CD4-positive, alpha-beta T cell treated with Interleukin-21 for 1 hour (primary cell): Measurements from ENCODE around the gene TMC8.

Source experiments
- DNase-seq: peaks from one replicate; pipeline ENCODE4 v3.0.0-alpha.2; 2020

TMC8 gene

GRCh38 chr17:78183916-78184315 is 53.3 kb downstream of the TMC8 start:
- DNase-seq = no peak

DNA sequence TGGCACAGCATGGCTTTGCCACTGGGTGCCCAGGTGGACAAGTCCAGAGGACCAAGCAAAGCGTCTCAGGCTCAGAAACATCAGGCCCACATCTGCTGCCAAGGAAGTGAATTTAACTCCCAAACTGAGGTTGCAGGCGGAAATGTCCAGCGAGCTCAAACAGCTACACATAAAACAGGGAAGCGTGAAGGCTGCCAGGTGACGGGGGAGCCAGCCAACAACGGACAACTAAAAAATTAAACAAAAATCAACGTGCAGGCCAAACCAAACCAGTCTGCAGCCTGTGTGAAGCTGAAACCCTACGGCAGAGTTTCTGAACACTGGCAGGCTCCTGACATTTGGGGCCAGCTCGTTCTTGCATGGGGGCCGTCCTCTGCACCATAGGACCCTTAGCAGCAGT is 53.8 kb downstream of the TMC8 start:
- DNase-seq = no peak

DNA sequence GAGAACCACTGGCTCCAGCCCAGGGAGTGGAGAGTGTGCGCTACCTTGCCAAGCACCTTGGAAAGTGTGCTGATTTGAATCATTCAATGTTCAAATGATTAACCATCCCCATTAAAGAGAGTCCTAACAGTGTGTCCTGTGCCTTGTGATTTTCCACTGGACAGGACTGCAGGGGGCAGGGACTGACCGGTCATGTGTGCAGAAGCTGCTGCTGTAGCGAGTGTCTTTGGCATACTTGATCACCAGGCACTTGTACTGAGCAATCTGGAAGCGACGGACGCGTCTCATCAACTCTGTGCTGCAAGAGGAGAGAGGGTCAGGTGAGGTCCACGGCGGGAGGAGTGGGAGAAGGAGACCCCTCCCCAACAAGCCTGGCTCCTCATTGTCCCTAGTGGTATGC is 54.3 kb downstream of the TMC8 start:
- no peak for DNase-seq

DNA sequence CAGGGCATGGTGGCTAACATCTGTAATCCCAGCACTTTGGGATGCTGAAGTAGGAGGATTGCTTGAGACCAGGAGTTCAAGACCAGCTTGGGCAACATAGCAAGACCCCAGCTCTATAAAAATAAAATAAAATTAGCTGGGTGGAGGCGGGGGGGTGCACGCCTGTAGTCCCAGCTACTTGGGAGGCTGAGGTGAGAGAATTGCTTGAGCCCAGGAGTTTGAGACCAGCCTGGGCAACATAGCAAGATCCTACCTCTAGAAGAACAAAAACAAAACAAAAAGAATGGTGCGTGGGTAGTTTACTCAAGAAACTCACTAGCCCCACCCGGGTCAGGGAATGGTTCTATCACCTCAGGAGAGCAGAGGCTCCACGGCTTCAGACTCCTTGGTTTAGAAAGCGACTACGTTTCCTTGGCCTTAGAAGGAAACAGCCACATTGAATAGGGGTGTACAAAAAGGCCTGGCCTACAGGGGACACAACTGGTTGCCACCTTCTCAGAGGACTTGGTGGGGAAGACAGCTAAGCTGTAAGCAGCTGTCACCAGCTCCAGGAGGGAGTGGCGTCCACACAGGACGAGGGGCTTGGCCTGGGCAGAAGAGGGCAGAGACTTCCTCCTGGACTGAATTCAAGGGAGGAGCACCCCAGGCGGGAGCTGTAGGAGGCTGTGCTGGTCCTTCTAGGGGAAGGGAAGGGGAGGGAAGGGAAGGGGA is 55.6 kb downstream of the TMC8 start:
- DNase-seq = no peak

DNA sequence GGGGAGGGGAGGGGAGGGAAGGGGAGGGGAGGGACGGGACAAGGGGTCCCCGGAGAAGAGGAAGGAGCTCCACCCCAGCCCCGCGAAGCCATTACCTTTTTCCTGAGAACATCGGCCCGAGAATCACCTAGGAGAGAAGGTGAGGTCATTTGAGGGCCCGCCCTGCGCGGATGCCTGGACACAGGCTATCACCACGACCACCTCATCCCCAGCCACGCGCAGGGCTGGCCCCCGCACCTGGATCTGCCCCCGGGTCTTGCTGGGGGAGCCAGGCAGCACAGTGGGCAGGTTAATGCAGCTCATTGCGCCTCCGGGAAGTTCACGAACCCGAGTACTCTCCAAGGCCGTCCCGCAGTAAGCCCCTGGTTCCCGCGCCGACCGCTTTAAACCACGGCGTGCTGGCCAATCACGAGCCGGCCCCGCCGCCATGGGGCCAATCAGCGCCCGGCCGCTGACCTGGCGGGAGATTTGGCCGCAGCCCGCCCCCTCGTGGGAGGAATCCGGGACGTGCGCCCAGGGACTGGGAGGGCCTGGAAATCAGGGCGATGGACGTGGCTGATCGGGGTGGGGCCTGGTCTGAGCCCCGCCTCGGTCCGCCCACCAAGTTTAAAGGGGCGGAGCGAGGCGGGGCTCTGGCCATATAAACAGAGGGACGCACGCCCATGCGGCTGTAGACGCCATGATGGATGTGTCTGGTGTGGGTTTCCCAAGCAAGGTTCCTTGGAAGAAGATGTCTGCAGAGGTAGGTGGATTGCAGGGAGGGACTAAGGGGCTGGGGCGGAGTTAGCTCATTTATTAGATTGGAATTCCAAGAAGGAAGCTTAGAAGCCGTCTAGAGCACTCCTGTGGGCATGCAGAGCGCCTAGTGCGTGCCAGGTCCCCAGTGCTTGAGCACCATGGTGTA is 56.4 kb downstream of the TMC8 start, which contains the start of the genes AFMID and TK1:
Gene AFMID (plus strand): TSS at position 671 of the 904 bp plus-strand sequence. CDS start 9 bp downstream, at position 680.
Gene TK1 (minus strand): TSS at position 361 of the 904 bp plus-strand sequence. CDS start 58 bp downstream, at position 303.
- DNase-seq = peak; percentile 89
